Lower lobe of right lung (tissue), 2 donors: Measurements from ENCODE around the gene SYNE2. TPM values are rescaled to one million over a fixed set of nuclear protein-coding genes. Genes with fewer than 3 reads are reported as not detected.

Experiments
- ATAC-seq, 2 donors: fragments of 200-7000 bp; cut with Tn5 transposase; one replicate each; pipeline ENCODE4 v1.9.1; 2020 to 2022; ENCODE audit warnings: mild to moderate bottlenecking in 2 of 2, moderate library complexity in 2 of 2
- DNase-seq: peaks from one replicate; pipeline ENCODE4 v3.0.0-alpha.2; 2020
- H3K27ac ChIP-seq: fragments of 200-600 bp; one replicate; pipeline ENCODE4 v1.8.0; 2022
- H3K27me3 ChIP-seq: fragments of 200-600 bp; one replicate; pipeline ENCODE4 v1.8.0; 2022; ENCODE audit warnings: low read depth
- H3K36me3 ChIP-seq: fragments of 200-600 bp; one replicate; pipeline ENCODE4 v1.8.0; 2022; ENCODE audit warnings: mild to moderate bottlenecking
- H3K4me1 ChIP-seq: fragments of 200-600 bp; one replicate; pipeline ENCODE4 v1.8.0; 2022
- H3K4me3 ChIP-seq: fragments of 200-600 bp; one replicate; pipeline ENCODE4 v1.8.0; 2022; ENCODE audit warnings: mild to moderate bottlenecking
- H3K9me3 ChIP-seq: fragments of 200-600 bp; one replicate; pipeline ENCODE4 v1.8.0; 2022
- CTCF ChIP-seq: fragments of 200-600 bp; IDR thresholded peaks from one replicate; pipeline ENCODE4 v1.8.0; 2022; ENCODE audit warnings: antibody characterized with exemption, mild to moderate bottlenecking
- intact Hi-C: fragments of 100-400 bp; cut with DNase I; formaldehyde crosslinking; loops from one replicate; pipeline ENCODE4 v1.11.0; 2022
- total RNA-seq: library from RNA; stranded (reverse); fragmentation: NEBNext Ultra II Directional; extraction: Animal tissue kit (Norgen Biotek cat#: 25700); gene quantifications from one replicate; pipeline ENCODE4 v1.2.1, GENCODE V29; 2021
- donor health status: DM: no; HTN: yes; CAD: no; lungs with severe emphysema.

SYNE2 gene
- total RNA-seq, 1 donor from 2014 or later = 129 TPM

GRCh38 chr14:63874223-63874622 lies 21.4 kb downstream of the SYNE2 start:
- no peaks in the 10 kb centered on the region for H3K27me3 ChIP-seq
- TF ChIP-seq CTCF = no peak
- peaks cover 46% of the 10 kb centered on the region for H3K4me1 ChIP-seq
- H3K9me3 ChIP-seq = no peaks in the 10 kb centered on the region
- intact Hi-C loops = no loop called here
- no peak for ATAC-seq
- no peaks in the 10 kb centered on the region for H3K36me3 ChIP-seq
- H3K27ac ChIP-seq = peak overlapping the region; percentile 60
- no peak for DNase-seq
- H3K4me3 ChIP-seq = no peak overlapping the region

- DNase-seq = no peak
- no peak for TF ChIP-seq CTCF
- peak in 1 of 2 donors; percentile 51 for ATAC-seq
- no peak overlapping the region for H3K4me3 ChIP-seq
- H3K9me3 ChIP-seq = no peaks in the 10 kb centered on the region
- peak overlapping the region; percentile 48 for H3K27ac ChIP-seq
- no peaks in the 10 kb centered on the region for H3K27me3 ChIP-seq
- intact Hi-C loops = no loop called here
- H3K36me3 ChIP-seq = no peaks in the 10 kb centered on the region
- peaks cover 40% of the 10 kb centered on the region for H3K4me1 ChIP-seq
Measured at GRCh38 chr14:63875311-63875710, 22.5 kb downstream of the SYNE2 start.

GRCh38 chr14:63877550-63877939 lies 24.7 kb downstream of the SYNE2 start:
- intact Hi-C loops = no loop called here

GRCh38 chr14:63878052-63878451 lies 25.2 kb downstream of the SYNE2 start:
- Histone ChIP-seq H3K4me3 (no peak overlapping the region), H3K27me3 (no peaks in the 10 kb centered on the region), H3K4me1 (peaks cover 40% of the 10 kb centered on the region), H3K9me3 (no peaks in the 10 kb centered on the region), H3K36me3 (no peaks in the 10 kb centered on the region), H3K27ac (no peak overlapping the region)
- ATAC-seq (no peak), DNase-seq (no peak)
- TF ChIP-seq CTCF = no peak
- intact Hi-C loops = no loop called here

More at GRCh38 chr14:63877550-63877939, 24.7 kb downstream of the SYNE2 start:
- no peak for TF ChIP-seq CTCF
- DNase-seq = no peak
- Histone ChIP-seq H3K4me3 (no peak overlapping the region), H3K27ac (peak overlapping the region; percentile 10), H3K4me1 (peaks cover 40% of the 10 kb centered on the region), H3K36me3 (no peaks in the 10 kb centered on the region), H3K27me3 (no peaks in the 10 kb centered on the region), H3K9me3 (no peaks in the 10 kb centered on the region)
- no peak for ATAC-seq

- ATAC-seq (no peak), DNase-seq (no peak)
- Histone ChIP-seq H3K36me3 (no peaks in the 10 kb centered on the region), H3K9me3 (no peaks in the 10 kb centered on the region), H3K27me3 (no peaks in the 10 kb centered on the region), H3K4me3 (no peak overlapping the region), H3K27ac (no peak overlapping the region), H3K4me1 (peaks cover 33% of the 10 kb centered on the region)
- intact Hi-C loops = no loop called here
- TF ChIP-seq CTCF = no peak
Measured at GRCh38 chr14:63878792-63879191, 26.0 kb downstream of the SYNE2 start.

- ATAC-seq (no peak), DNase-seq (no peak)
- no peak overlapping the region for H3K4me3 ChIP-seq
- no peaks in the 10 kb centered on the region for H3K36me3 ChIP-seq
- H3K9me3 ChIP-seq = no peaks in the 10 kb centered on the region
- H3K27ac ChIP-seq = no peak overlapping the region
- intact Hi-C loops = no loop called here
- peaks cover 8% of the 10 kb centered on the region for H3K4me1 ChIP-seq
- H3K27me3 ChIP-seq = no peaks in the 10 kb centered on the region
- no peak for TF ChIP-seq CTCF
Measured at GRCh38 chr14:63881926-63882325, 29.1 kb downstream of the SYNE2 start.
